Osteoblast (primary cell): ENCODE measurements around the gene NEURL2. TPM values are rescaled to one million over a fixed set of nuclear protein-coding genes. Genes with fewer than 3 reads are reported as not detected.

Experiments
- DNase-seq: peaks from one replicate; pipeline ENCODE4 v3.0.0; 2011; ENCODE audit warnings: low spot score, mixed read lengths; ENCODE audit not compliant: insufficient read length; ENCODE audit errors: missing footprints
- H2AFZ ChIP-seq: 2 replicates; pipeline ENCODE4 v1.6.0; 2011; ENCODE audit warnings: mild to moderate bottlenecking, low read length
- H3K27ac ChIP-seq: 2 replicates; pipeline ENCODE4 v1.5.1; 2011; ENCODE audit warnings: mild to moderate bottlenecking, low read depth, low read length, moderate library complexity
- H3K27me3 ChIP-seq: 2 replicates; pipeline ENCODE4 v1.6.0; 2012; ENCODE audit warnings: mild to moderate bottlenecking, control low read depth, inconsistent platforms, low read length, moderate library complexity; ENCODE audit not compliant: insufficient read depth
- H3K36me3 ChIP-seq: 2 replicates; pipeline ENCODE4 v1.5.1; 2011; ENCODE audit warnings: mild to moderate bottlenecking, low read length, control low read depth, moderate library complexity; ENCODE audit not compliant: insufficient read depth
- H3K4me1 ChIP-seq: 2 replicates; pipeline ENCODE4 v1.5.1; 2011; ENCODE audit warnings: mild to moderate bottlenecking, low read length, control low read depth, moderate library complexity; ENCODE audit not compliant: insufficient read depth
- H3K4me2 ChIP-seq: 2 replicates; pipeline ENCODE4 v1.6.0; 2011; ENCODE audit warnings: mild to moderate bottlenecking, low read length; ENCODE audit not compliant: insufficient read depth
- H3K4me3 ChIP-seq: fragments of 200-600 bp; sonication (generic); 3 replicates; pipeline ENCODE4 v1.5.1; 2012; ENCODE audit warnings: mild to moderate bottlenecking, low read length, inconsistent platforms; ENCODE audit not compliant: insufficient read depth
- H3K79me2 ChIP-seq: 2 replicates; pipeline ENCODE4 v1.6.0; 2012; ENCODE audit warnings: mild to moderate bottlenecking, low read length, control low read depth, inconsistent platforms; ENCODE audit not compliant: insufficient read depth
- H3K9me3 ChIP-seq: 2 replicates; pipeline ENCODE4 v1.5.1; 2011; ENCODE audit warnings: low read depth, low read length, control low read depth
- H4K20me1 ChIP-seq: 2 replicates; pipeline ENCODE4 v1.6.0; 2012; ENCODE audit warnings: mild to moderate bottlenecking, low read length, control low read depth; ENCODE audit not compliant: insufficient read depth
- CTCF ChIP-seq: IDR thresholded peaks from 2 replicates; pipeline ENCODE4 v1.5.1; 2011; ENCODE audit warnings: mild to moderate bottlenecking, low read depth, low read length, moderate library complexity; ENCODE audit errors: extremely low read depth
- total RNA-seq: library from RNA; depleted of rRNA; stranded (reverse); fragments of >200 nt; gene quantifications from 2 replicates; pipeline ENCODE4 v1.2.3, GENCODE V29; 2012

Gene NEURL2
- total RNA-seq, 1 donor = 4.7 TPM

- no peaks in the 10 kb centered on the region for H3K36me3 ChIP-seq
- peak overlapping the region; percentile 3 for H3K27ac ChIP-seq
- H3K79me2 ChIP-seq = no peaks in the 10 kb centered on the region
- peak overlapping the region; percentile 20 for H3K4me2 ChIP-seq
- peak; percentile 47 for DNase-seq
- H3K9me3 ChIP-seq = no peaks in the 10 kb centered on the region
- peak overlapping the region; percentile 58 for H2AFZ ChIP-seq
- TF ChIP-seq CTCF = no peak
- H3K4me3 ChIP-seq = no peak overlapping the region
- peaks cover 33% of the 10 kb centered on the region for H3K4me1 ChIP-seq
- no peaks in the 10 kb centered on the region for H3K27me3 ChIP-seq
- H4K20me1 ChIP-seq = no peaks in the 10 kb centered on the region
Observed at GRCh38 chr20:45919542-45920399, 28.8 kb upstream of the NEURL2 start.

GRCh38 chr20:45918779-45919537, 27.9 kb upstream of the NEURL2 start:
- no peak overlapping the region for H3K4me2 ChIP-seq
- H2AFZ ChIP-seq = no peak overlapping the region
- peaks cover 27% of the 10 kb centered on the region for H3K4me1 ChIP-seq
- no peak overlapping the region for H3K27ac ChIP-seq
- no peaks in the 10 kb centered on the region for H3K9me3 ChIP-seq
- H3K36me3 ChIP-seq = no peaks in the 10 kb centered on the region
- TF ChIP-seq CTCF = no peak
- no peak overlapping the region for H3K4me3 ChIP-seq
- no peaks in the 10 kb centered on the region for H4K20me1 ChIP-seq
- DNase-seq = no peak
- no peaks in the 10 kb centered on the region for H3K79me2 ChIP-seq
- H3K27me3 ChIP-seq = no peaks in the 10 kb centered on the region

GRCh38 chr20:45918182-45918737, 27.3 kb upstream of the NEURL2 start:
- Histone ChIP-seq H3K4me1 (peaks cover 27% of the 10 kb centered on the region), H3K4me2 (peak overlapping the region; percentile 16), H3K9me3 (no peaks in the 10 kb centered on the region), H3K27ac (peak overlapping the region; percentile 22), H3K79me2 (no peaks in the 10 kb centered on the region), H3K4me3 (no peak overlapping the region), H4K20me1 (no peaks in the 10 kb centered on the region), H3K36me3 (no peaks in the 10 kb centered on the region), H2AFZ (peak overlapping the region; percentile 68), H3K27me3 (no peaks in the 10 kb centered on the region)
- TF ChIP-seq CTCF = no peak
- DNase-seq = no peak

- no peaks in the 10 kb centered on the region for H3K9me3 ChIP-seq
- peak overlapping the region; percentile 22 for H3K27ac ChIP-seq
- no peaks in the 10 kb centered on the region for H4K20me1 ChIP-seq
- H3K4me2 ChIP-seq = peak overlapping the region; percentile 16
- H3K4me3 ChIP-seq = no peak overlapping the region
- no peaks in the 10 kb centered on the region for H3K27me3 ChIP-seq
- H3K36me3 ChIP-seq = no peaks in the 10 kb centered on the region
- peak; percentile 49 for DNase-seq
- peaks cover 27% of the 10 kb centered on the region for H3K4me1 ChIP-seq
- TF ChIP-seq CTCF = no peak
- H3K79me2 ChIP-seq = no peaks in the 10 kb centered on the region
- peak overlapping the region; percentile 14 for H2AFZ ChIP-seq
Observed at GRCh38 chr20:45917790-45918141, 26.8 kb upstream of the NEURL2 start.
